Smooth muscle cell (in vitro differentiated cells): ENCODE measurements around the gene CPNE4. TPM values are rescaled to one million over a fixed set of nuclear protein-coding genes. Genes with fewer than 3 reads are reported as not detected.
A peak's percentile ranks its signal among the peaks of the same experiment; 100 is the strongest.

Source experiments
- DNase-seq: peaks from one replicate; lab custom pipeline; 2025; ENCODE audit not compliant: unreplicated experiment; lab: John Stamatoyannopoulos, UW
- H2AFZ ChIP-seq: fragments of 200-600 bp; sonication (generic); 2 replicates; pipeline ENCODE4 v1.6.0; 2016; ENCODE audit warnings: antibody characterized with exemption, low read depth, mild to moderate bottlenecking
- H3F3A ChIP-seq: fragments of 200-600 bp; sonication (generic); 2 replicates; pipeline ENCODE4 v1.6.0; 2017; ENCODE audit warnings: antibody characterized with exemption, low read depth
- H3K27ac ChIP-seq: fragments of 200-600 bp; sonication (generic); 2 replicates; pipeline ENCODE4 v1.5.1; 2016; ENCODE audit warnings: low read depth, mild to moderate bottlenecking
- H3K27me3 ChIP-seq: fragments of 200-600 bp; sonication (generic); 2 replicates; pipeline ENCODE4 v1.6.1; 2016; ENCODE audit warnings: low read depth, mild to moderate bottlenecking
- H3K36me3 ChIP-seq: fragments of 200-600 bp; sonication (generic); 2 replicates; pipeline ENCODE4 v1.5.1; 2016; ENCODE audit warnings: low read depth
- H3K4me1 ChIP-seq: fragments of 200-600 bp; sonication (generic); 2 replicates; pipeline ENCODE4 v1.5.1; 2016; ENCODE audit warnings: low read depth
- H3K4me2 ChIP-seq: fragments of 200-600 bp; sonication (generic); 2 replicates; pipeline ENCODE4 v1.6.0; 2016; ENCODE audit warnings: mild to moderate bottlenecking
- H3K4me3 ChIP-seq: fragments of 200-600 bp; sonication (generic); 2 replicates; pipeline ENCODE4 v1.5.1; 2016; ENCODE audit warnings: mild to moderate bottlenecking
- H3K79me2 ChIP-seq: fragments of 200-600 bp; sonication (generic); 2 replicates; pipeline ENCODE4 v1.6.0; 2016; ENCODE audit warnings: low read depth, mild to moderate bottlenecking
- H3K9ac ChIP-seq: fragments of 200-600 bp; sonication (generic); 2 replicates; pipeline ENCODE4 v1.6.0; 2016; ENCODE audit warnings: low read depth
- H3K9me3 ChIP-seq: fragments of 200-600 bp; sonication (generic); replicated peaks from 2 replicates; pipeline ENCODE4 v1.5.1; 2016; ENCODE audit warnings: low read depth
- H4K20me1 ChIP-seq: fragments of 200-600 bp; sonication (generic); 2 replicates; pipeline ENCODE4 v1.6.0; 2016; ENCODE audit warnings: low read depth
- CTCF ChIP-seq: fragments of 200-600 bp; sonication (generic); IDR thresholded peaks from 2 replicates; pipeline ENCODE4 v1.5.1; 2017; ENCODE audit warnings: borderline replicate concordance, mild to moderate bottlenecking, antibody characterized with exemption; ENCODE audit not compliant: insufficient read depth, poor library complexity, severe bottlenecking
- WGBS: methylation state at CpG from one replicate; pipeline ENCODE4 v1.1.7; 2016; ENCODE audit warnings: low lambda C conversion rate; 5-methylcytosine and 5-hydroxymethylcytosine counted together
- polyA plus RNA-seq: library from polyadenylated mRNA; unstranded; fragments of >200 nt; fragmentation: Nextera tagmentation; extraction: Ambion mirVana; gene quantifications from 2 replicates; pipeline ENCODE4 v1.2.1, GENCODE V29; 2016
- total RNA-seq: library from RNA; depleted of rRNA; stranded (reverse); fragments of >200 nt; gene quantifications from 2 replicates; pipeline ENCODE4 v1.2.3, GENCODE V29; 2014

CPNE4 gene
- total and polyA plus RNA-seq, 2 experiments from 2014 or later: 0.05 to 1.6 TPM

GRCh38 chr3:131922356-131922755 is 112.5 kb downstream of the CPNE4 start:
- Histone ChIP-seq H3K27ac (no peak overlapping the region), H3K36me3 (no peaks in the 10 kb centered on the region), H3K9ac (no peak overlapping the region), H3K4me1 (peaks cover 6% of the 10 kb centered on the region), H3K4me3 (no peak overlapping the region), H3F3A (no peaks in the 10 kb centered on the region), H3K4me2 (no peak overlapping the region), H2AFZ (no peak overlapping the region), H3K79me2 (no peaks in the 10 kb centered on the region), H4K20me1 (no peaks in the 10 kb centered on the region), H3K27me3 (no peaks in the 10 kb centered on the region), H3K9me3 (no peaks in the 10 kb centered on the region)
- no peak for TF ChIP-seq CTCF
- DNase-seq: no peak
- 83% methylated on average over 1 of the region's 1 CpG for WGBS

GRCh38 chr3:131917006-131917405 is 117.8 kb downstream of the CPNE4 start:
- Histone ChIP-seq H4K20me1 (no peaks in the 10 kb centered on the region), H3K27ac (peak overlapping the region; percentile 8), H3K9ac (no peak overlapping the region), H3F3A (no peaks in the 10 kb centered on the region), H3K9me3 (no peaks in the 10 kb centered on the region), H3K36me3 (no peaks in the 10 kb centered on the region), H3K4me2 (no peak overlapping the region), H3K79me2 (no peaks in the 10 kb centered on the region), H2AFZ (peak overlapping the region; percentile 32), H3K4me1 (no peaks in the 10 kb centered on the region), H3K27me3 (no peaks in the 10 kb centered on the region), H3K4me3 (no peak overlapping the region)
- no peak for TF ChIP-seq CTCF
- WGBS: 56% methylated on average over 3 of the region's 3 CpGs
- no peak for DNase-seq

GRCh38 chr3:131914090-131914691 is 120.6 kb downstream of the CPNE4 start:
- H4K20me1 ChIP-seq: no peaks in the 10 kb centered on the region
- H3K9me3 ChIP-seq: no peaks in the 10 kb centered on the region
- no peaks in the 10 kb centered on the region for H3K79me2 ChIP-seq
- WGBS: 44% methylated on average over 1 of the region's 1 CpG
- no peak for DNase-seq
- H2AFZ ChIP-seq: no peak overlapping the region
- no peaks in the 10 kb centered on the region for H3F3A ChIP-seq
- no peaks in the 10 kb centered on the region for H3K27me3 ChIP-seq
- no peak overlapping the region for H3K4me2 ChIP-seq
- no peaks in the 10 kb centered on the region for H3K4me1 ChIP-seq
- H3K27ac ChIP-seq: no peak overlapping the region
- TF ChIP-seq CTCF: no peak
- H3K4me3 ChIP-seq: no peak overlapping the region
- no peak overlapping the region for H3K9ac ChIP-seq
- no peaks in the 10 kb centered on the region for H3K36me3 ChIP-seq

GRCh38 chr3:131912255-131912654 is 122.6 kb downstream of the CPNE4 start:
- Histone ChIP-seq H3K4me3 (no peak overlapping the region), H3K27me3 (no peaks in the 10 kb centered on the region), H3K4me1 (no peaks in the 10 kb centered on the region), H3K27ac (no peak overlapping the region), H3K79me2 (no peaks in the 10 kb centered on the region), H2AFZ (no peak overlapping the region), H3F3A (no peaks in the 10 kb centered on the region), H3K4me2 (no peak overlapping the region), H3K9ac (no peak overlapping the region), H3K9me3 (no peaks in the 10 kb centered on the region), H4K20me1 (no peaks in the 10 kb centered on the region), H3K36me3 (no peaks in the 10 kb centered on the region)
- WGBS: 80% methylated on average over 2 of the region's 2 CpGs
- DNase-seq: no peak
- TF ChIP-seq CTCF: no peak
